Gastrocnemius medialis (tissue), 4 donors: ENCODE measurements around the gene EMCN. TPM values are rescaled to one million over a fixed set of nuclear protein-coding genes. Genes with fewer than 3 reads are reported as not detected.

Experiments
- ATAC-seq, 2 donors: fragments of 150-250 bp; one replicate each; pipeline ENCODE4 v1.9.1; 2016
- DNase-seq, 2 donors: peaks; one replicate each; pipeline ENCODE4 v3.0.0-alpha.2; 2019
- H3K27ac ChIP-seq, 4 donors: fragments of 200-600 bp; sonication (generic); 1 replicate in 1 of 4; 2 replicates in 3 of 4; pipeline ENCODE4 v1.5.1; 2016 to 2018; ENCODE audit warnings: mild to moderate bottlenecking in 2 of 4, moderate library complexity in 1 of 4
- H3K27me3 ChIP-seq, 3 donors: fragments of 200-600 bp; sonication (generic) in 2 of 3; 1 replicate in 1 of 3; 2 replicates in 2 of 3; pipeline versions ENCODE4 v1.5.1 to v1.6.0; 2016 to 2019; ENCODE audit warnings: mild to moderate bottlenecking in 1 of 3, moderate library complexity in 1 of 3
- H3K36me3 ChIP-seq, 2 donors: fragments of 200-600 bp; sonication (generic) in 1 of 2; one replicate each; pipeline ENCODE4 v1.5.1; 2017 to 2018
- H3K4me1 ChIP-seq, 2 donors: fragments of 200-600 bp; sonication (generic) in 1 of 2; one replicate each; pipeline ENCODE4 v1.5.1; 2016 to 2017; ENCODE audit warnings: mild to moderate bottlenecking in 2 of 2
- H3K4me3 ChIP-seq, 4 donors: fragments of 200-600 bp; sonication (generic) in 3 of 4; 1 replicate in 1 of 4; 2 replicates in 3 of 4; pipeline ENCODE4 v1.5.1; 2016 to 2019; ENCODE audit warnings: mild to moderate bottlenecking in 2 of 4
- H3K9me3 ChIP-seq, 3 donors: fragments of 200-600 bp; sonication (generic) in 2 of 3; 1 replicate in 1 of 3; 2 replicates in 2 of 3; pipeline ENCODE4 v1.5.1; 2016 to 2019
- CTCF ChIP-seq, 5 experiments: fragments of 450-650 bp in 3 of 5; fragments of 200-600 bp in 2 of 5; sonication (generic) in 2 of 5; IDR thresholded peaks in 4 of 5; conservative IDR thresholded peaks in 1 of 5; 1 replicate in 4 of 5; 2 replicates in 1 of 5; pipeline ENCODE4 v1.5.1; 2016 to 2019; ENCODE audit warnings: antibody characterized with exemption in 5 of 5, mild to moderate bottlenecking in 3 of 5, moderate library complexity in 3 of 5
- POLR2A ChIP-seq, 2 donors: fragments of 450-650 bp; IDR thresholded peaks; one replicate each; pipeline ENCODE4 v1.6.1; 2017; ENCODE audit warnings: antibody characterized with exemption in 2 of 2, mild to moderate bottlenecking in 2 of 2, moderate library complexity in 2 of 2
- in situ Hi-C, 4 donors: fragments of 200-750 bp; cut with MboI; loops; one replicate each; pipeline versions ENCODE4 v1.15.0 to v1.8.0; 2017; ENCODE audit warnings: low sequenced_read_pairs in 4 of 4
- intact Hi-C: fragments of 100-400 bp; cut with DNase I; formaldehyde crosslinking; loops from one replicate; pipeline ENCODE4 v1.15.1; 2023; ENCODE audit warnings: low total_unique reads
- total RNA-seq, 4 donors: library from RNA; depleted of rRNA; stranded (reverse); fragments of >200 nt; gene quantifications; one replicate each; pipeline versions ENCODE4 v1.1.0 to v1.2.3, GENCODE V29; 2016

EMCN gene
- total RNA-seq, 4 donors from 2014 or later = 10.8 to 27.5 (median 12.2) TPM

GRCh38 chr4:100362366-100362765 is 155.5 kb downstream of the EMCN start:
- in situ Hi-C loops (no loop called here), intact Hi-C loops (no loop called here)
- TF ChIP-seq POLR2A (IDR thresholded peaks at IDR 0.05) = no peak
- TF ChIP-seq CTCF (IDR thresholded peaks at IDR 0.05 in 4 of 5, conservative IDR thresholded peaks at IDR 0.05 in 1 of 5) = no peak

GRCh38 chr4:100361336-100361735 is 156.5 kb downstream of the EMCN start:
- Histone ChIP-seq H3K4me1 (peaks cover 5 to 6% of the 10 kb centered on the region in 2 donors), H3K9me3 (no peaks in the 10 kb centered on the region), H3K27me3 (no peaks in the 10 kb centered on the region), H3K27ac (no peak overlapping the region), H3K36me3 (no peaks in the 10 kb centered on the region), H3K4me3 (no peak overlapping the region)
- DNase-seq (no peak), ATAC-seq (no peak)
- in situ Hi-C loops (no loop called here), intact Hi-C loops (no loop called here)
- TF ChIP-seq CTCF (IDR thresholded peaks at IDR 0.05 in 4 of 5, conservative IDR thresholded peaks at IDR 0.05 in 1 of 5) (no peak), POLR2A (IDR thresholded peaks at IDR 0.05) (no peak)

More at GRCh38 chr4:100362366-100362765, 155.5 kb downstream of the EMCN start:
- Histone ChIP-seq H3K36me3 (no peaks in the 10 kb centered on the region), H3K4me1 (peaks cover 5 to 6% of the 10 kb centered on the region in 2 donors), H3K4me3 (no peak overlapping the region), H3K9me3 (no peaks in the 10 kb centered on the region), H3K27me3 (no peaks in the 10 kb centered on the region), H3K27ac (no peak overlapping the region)
- no peak for DNase-seq
- ATAC-seq = no peak

GRCh38 chr4:100360211-100360610 is 157.6 kb downstream of the EMCN start:
- ATAC-seq = no peak

GRCh38 chr4:100359441-100359840 is 158.4 kb downstream of the EMCN start:
- intact Hi-C loops = no loop called here
- peaks cover 5 to 6% of the 10 kb centered on the region in 2 donors for H3K4me1 ChIP-seq
- no peaks in the 10 kb centered on the region for H3K27me3 ChIP-seq
- ATAC-seq = no peak
- DNase-seq = no peak
- H3K27ac ChIP-seq = no peak overlapping the region
- H3K4me3 ChIP-seq = no peak overlapping the region
- no peaks in the 10 kb centered on the region for H3K36me3 ChIP-seq
- in situ Hi-C loops = no loop called here
- no peaks in the 10 kb centered on the region for H3K9me3 ChIP-seq
- TF ChIP-seq POLR2A (IDR thresholded peaks at IDR 0.05) (no peak), CTCF (IDR thresholded peaks at IDR 0.05 in 4 of 5, conservative IDR thresholded peaks at IDR 0.05 in 1 of 5) (no peak)

More at GRCh38 chr4:100360211-100360610, 157.6 kb downstream of the EMCN start:
- intact Hi-C loops (no loop called here), in situ Hi-C loops (no loop called here)
- Histone ChIP-seq H3K4me1 (peaks cover 5 to 6% of the 10 kb centered on the region in 2 donors), H3K27me3 (no peaks in the 10 kb centered on the region), H3K9me3 (no peaks in the 10 kb centered on the region), H3K4me3 (no peak overlapping the region), H3K27ac (no peak overlapping the region), H3K36me3 (no peaks in the 10 kb centered on the region)
- DNase-seq = no peak
- TF ChIP-seq POLR2A (IDR thresholded peaks at IDR 0.05) (no peak), CTCF (IDR thresholded peaks at IDR 0.05 in 4 of 5, conservative IDR thresholded peaks at IDR 0.05 in 1 of 5) (no peak)

GRCh38 chr4:100357542-100357941 is 160.3 kb downstream of the EMCN start:
- H3K27ac ChIP-seq = no peak overlapping the region
- no peak for ATAC-seq
- in situ Hi-C loops = no loop called here
- peaks cover 5 to 6% of the 10 kb centered on the region in 2 donors for H3K4me1 ChIP-seq
- intact Hi-C loops = no loop called here
- no peak for DNase-seq
- H3K36me3 ChIP-seq = no peaks in the 10 kb centered on the region
- no peaks in the 10 kb centered on the region for H3K9me3 ChIP-seq
- TF ChIP-seq CTCF (IDR thresholded peaks at IDR 0.05 in 4 of 5, conservative IDR thresholded peaks at IDR 0.05 in 1 of 5) (no peak), POLR2A (IDR thresholded peaks at IDR 0.05) (no peak)
- H3K4me3 ChIP-seq = no peak overlapping the region
- H3K27me3 ChIP-seq = no peaks in the 10 kb centered on the region
